GM23338 (cell line): ENCODE data around the gene FAM98A. TPM values are rescaled to one million over a fixed set of nuclear protein-coding genes. Genes with fewer than 3 reads are reported as not detected.

Source experiments
- ATAC-seq: fragments of 200-7000 bp; cut with Tn5 transposase; 3 replicates; pipeline ENCODE4 v1.9.1; 2020
- DNase-seq: peaks from one replicate; pipeline ENCODE4 v3.0.0-alpha.2; 2015; ENCODE audit warnings: low spot score
- H2AFZ ChIP-seq: fragments of 200-600 bp; sonication (generic); 2 replicates; pipeline ENCODE4 v1.8.0; 2016; ENCODE audit warnings: antibody characterized with exemption, mild to moderate bottlenecking, moderate library complexity
- H3F3A ChIP-seq: fragments of 200-600 bp; sonication (generic); replicated peaks from 2 replicates; pipeline ENCODE4 v1.8.0; 2017; ENCODE audit warnings: antibody characterized with exemption, mixed run types, low read depth
- H3K27ac ChIP-seq: fragments of 200-600 bp; sonication (generic); 2 replicates; pipeline ENCODE4 v1.6.1; 2016; ENCODE audit warnings: low read depth
- H3K27me3 ChIP-seq: fragments of 200-600 bp; sonication (generic); 2 replicates; pipeline ENCODE4 v1.8.0; 2016; ENCODE audit warnings: mild to moderate bottlenecking, mixed run types, moderate library complexity; ENCODE audit not compliant: insufficient read depth
- H3K36me3 ChIP-seq: fragments of 200-600 bp; sonication (generic); 2 replicates; pipeline ENCODE4 v1.8.0; 2016; ENCODE audit warnings: mild to moderate bottlenecking; ENCODE audit not compliant: insufficient read depth
- H3K4me1 ChIP-seq: fragments of 200-600 bp; sonication (generic); 2 replicates; pipeline ENCODE4 v1.8.0; 2016; ENCODE audit warnings: mild to moderate bottlenecking, moderate library complexity; ENCODE audit not compliant: insufficient read depth
- H3K4me2 ChIP-seq: fragments of 200-600 bp; sonication (generic); 2 replicates; pipeline ENCODE4 v1.7.1; 2017; ENCODE audit warnings: mixed run types
- H3K4me3 ChIP-seq: fragments of 200-600 bp; sonication (generic); 2 replicates; pipeline ENCODE4 v1.6.1; 2016; ENCODE audit warnings: mixed run types
- H3K79me2 ChIP-seq: fragments of 200-600 bp; sonication (generic); replicated peaks from 2 replicates; pipeline ENCODE4 v1.8.0; 2017; ENCODE audit warnings: mild to moderate bottlenecking; ENCODE audit not compliant: insufficient read depth
- H3K9me2 ChIP-seq: fragments of 200-600 bp; sonication (generic); 2 replicates; pipeline ENCODE4 v1.8.0; 2017; ENCODE audit not compliant: insufficient read depth
- H4K20me1 ChIP-seq: fragments of 200-600 bp; sonication (generic); replicated peaks from 2 replicates; pipeline ENCODE4 v1.8.0; 2017; ENCODE audit warnings: mild to moderate bottlenecking; ENCODE audit not compliant: insufficient read depth
- H3K27ac Mint-ChIP-seq: 2 replicates; pipeline ENCODE4 v1.8.0; 2020; ENCODE audit warnings: inconsistent platforms, mild to moderate bottlenecking, moderate library complexity, mixed read lengths
- H3K27me3 Mint-ChIP-seq: 3 replicates; pipeline ENCODE4 v1.8.0; 2022; ENCODE audit warnings: low read depth, mild to moderate bottlenecking, moderate library complexity, mixed read lengths, inconsistent platforms; ENCODE audit not compliant: insufficient read depth, poor library complexity
- H3K36me3 Mint-ChIP-seq: 3 replicates; pipeline ENCODE4 v1.8.0; 2021; ENCODE audit warnings: low read depth, mild to moderate bottlenecking, inconsistent platforms, moderate library complexity, mixed read lengths
- H3K4me1 Mint-ChIP-seq: 3 replicates; pipeline ENCODE4 v1.8.0; 2020; ENCODE audit warnings: mild to moderate bottlenecking, inconsistent platforms, mixed read lengths
- H3K4me3 Mint-ChIP-seq: 3 replicates; pipeline ENCODE4 v1.8.0; 2021; ENCODE audit warnings: moderate library complexity, mild to moderate bottlenecking, inconsistent platforms, mixed read lengths
- H3K9me3 Mint-ChIP-seq: 3 replicates; pipeline ENCODE4 v1.8.0; 2020; ENCODE audit warnings: moderate library complexity, mild to moderate bottlenecking, inconsistent platforms, mixed read lengths
- CREB1 ChIP-seq: fragments of 250-450 bp; sonication (Bioruptor Pico); IDR thresholded peaks from 2 replicates; pipeline ENCODE4 v1.5.0; 2020; ENCODE audit warnings: low read depth, mild to moderate bottlenecking, moderate library complexity
- EZH2phosphoT487 ChIP-seq: fragments of 200-600 bp; sonication (generic); IDR thresholded peaks from one replicate; pipeline ENCODE4 v1.8.1; 2018; ENCODE audit warnings: antibody characterized with exemption; ENCODE audit not compliant: unreplicated experiment
- JUNB ChIP-seq: IDR thresholded peaks from one replicate; pipeline ENCODE4 v1.6.1; 2016; ENCODE audit warnings: antibody characterized with exemption; ENCODE audit not compliant: unreplicated experiment
- NANOG ChIP-seq: IDR thresholded peaks from 2 replicates; pipeline ENCODE4 v1.6.1; 2016; ENCODE audit warnings: antibody characterized with exemption, borderline replicate concordance
- POLR2AphosphoS5 ChIP-seq: IDR thresholded peaks from 2 replicates; pipeline ENCODE4 v1.6.1; 2016; ENCODE audit warnings: antibody characterized with exemption, low read depth
- REST ChIP-seq: IDR thresholded peaks from one replicate; pipeline ENCODE4 v1.6.1; 2018; ENCODE audit warnings: antibody characterized with exemption; ENCODE audit not compliant: unreplicated experiment
- STAT1 ChIP-seq: IDR thresholded peaks from one replicate; pipeline ENCODE4 v1.6.1; 2016; ENCODE audit warnings: antibody characterized with exemption; ENCODE audit not compliant: unreplicated experiment
- ZNF114 ChIP-seq: fragments of 250-450 bp; sonication (Bioruptor Pico); IDR thresholded peaks from 2 replicates; pipeline ENCODE4 v1.5.0; 2020; ENCODE audit warnings: mild to moderate bottlenecking, moderate library complexity
- ZNF331 ChIP-seq: fragments of 250-450 bp; sonication (Bioruptor Pico); IDR thresholded peaks from 2 replicates; pipeline ENCODE4 v1.5.0; 2020; ENCODE audit warnings: low read depth, mild to moderate bottlenecking, moderate library complexity
- polyA plus RNA-seq: library from polyadenylated mRNA; unstranded; fragments of >200 nt; fragmentation: Nextera tagmentation; extraction: Ambion mirVana; gene quantifications from 2 replicates; pipeline ENCODE4 v1.2.1, GENCODE V29; 2016
- total RNA-seq: library from RNA; depleted of rRNA; stranded (reverse); fragments of >200 nt; shearing (Covaris generic); gene quantifications from 2 replicates; pipeline ENCODE4 v1.2.3, GENCODE V29; 2014
- TF ChIP-seq, protein P1 (sequence below): fragments of 250-450 bp; sonication (Bioruptor Pico); IDR thresholded peaks from 2 replicates; pipeline ENCODE4 v1.5.0; 2020; ENCODE audit warnings: mild to moderate bottlenecking, moderate library complexity
- TF ChIP-seq, protein P2 (sequence below): IDR thresholded peaks from 2 replicates; pipeline ENCODE4 v1.6.1; 2016; ENCODE audit warnings: antibody characterized with exemption

Gene FAM98A
- total and polyA plus RNA-seq, 2 experiments from 2014 or later: 68.6 to 149 TPM

DNA sequence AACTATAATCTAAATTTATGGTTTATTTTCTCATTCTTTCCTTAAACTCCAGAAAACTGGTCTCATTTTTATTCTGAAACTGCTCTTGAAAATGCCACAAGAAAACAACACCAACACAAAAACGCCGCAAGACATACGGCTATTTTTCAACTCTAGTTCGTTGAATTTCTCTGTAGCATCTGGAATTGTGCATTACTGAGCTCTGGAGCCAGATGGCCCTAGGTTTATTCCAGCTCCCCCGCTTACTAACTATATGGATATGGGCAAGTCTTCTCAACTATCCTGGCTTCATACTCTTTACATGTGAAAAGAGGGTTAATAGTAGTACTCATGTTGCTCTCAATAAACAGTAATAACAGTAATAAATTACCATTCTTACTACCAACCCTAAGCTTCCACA is 19.9 kb downstream of the FAM98A start:
- ATAC-seq (no peak), DNase-seq (no peak)
- Histone ChIP-seq H3K36me3 (no peaks in the 10 kb centered on the region), H2AFZ (no peak overlapping the region), H3K27me3 (no peaks in the 10 kb centered on the region), H3K79me2 (peaks cover 11% of the 10 kb centered on the region), H3K4me2 (no peak overlapping the region), H3K4me1 (peaks cover 47% of the 10 kb centered on the region), H3K9me2 (no peaks in the 10 kb centered on the region), H3F3A (no peaks in the 10 kb centered on the region), H3K4me3 (no peak overlapping the region), H4K20me1 (no peaks in the 10 kb centered on the region), H3K27ac (no peak overlapping the region; the same call in 1 of the 2 replicates)
- H3K27ac Mint-ChIP-seq: peak overlapping the region; percentile 25; the same call in 1 of the 2 replicates
- peaks cover 47% of the 10 kb centered on the region for H3K4me1 Mint-ChIP-seq
- peaks cover 6% of the 10 kb centered on the region for H3K27me3 Mint-ChIP-seq
- H3K4me3 Mint-ChIP-seq: no peak overlapping the region
- TF ChIP-seq, protein P1, sequence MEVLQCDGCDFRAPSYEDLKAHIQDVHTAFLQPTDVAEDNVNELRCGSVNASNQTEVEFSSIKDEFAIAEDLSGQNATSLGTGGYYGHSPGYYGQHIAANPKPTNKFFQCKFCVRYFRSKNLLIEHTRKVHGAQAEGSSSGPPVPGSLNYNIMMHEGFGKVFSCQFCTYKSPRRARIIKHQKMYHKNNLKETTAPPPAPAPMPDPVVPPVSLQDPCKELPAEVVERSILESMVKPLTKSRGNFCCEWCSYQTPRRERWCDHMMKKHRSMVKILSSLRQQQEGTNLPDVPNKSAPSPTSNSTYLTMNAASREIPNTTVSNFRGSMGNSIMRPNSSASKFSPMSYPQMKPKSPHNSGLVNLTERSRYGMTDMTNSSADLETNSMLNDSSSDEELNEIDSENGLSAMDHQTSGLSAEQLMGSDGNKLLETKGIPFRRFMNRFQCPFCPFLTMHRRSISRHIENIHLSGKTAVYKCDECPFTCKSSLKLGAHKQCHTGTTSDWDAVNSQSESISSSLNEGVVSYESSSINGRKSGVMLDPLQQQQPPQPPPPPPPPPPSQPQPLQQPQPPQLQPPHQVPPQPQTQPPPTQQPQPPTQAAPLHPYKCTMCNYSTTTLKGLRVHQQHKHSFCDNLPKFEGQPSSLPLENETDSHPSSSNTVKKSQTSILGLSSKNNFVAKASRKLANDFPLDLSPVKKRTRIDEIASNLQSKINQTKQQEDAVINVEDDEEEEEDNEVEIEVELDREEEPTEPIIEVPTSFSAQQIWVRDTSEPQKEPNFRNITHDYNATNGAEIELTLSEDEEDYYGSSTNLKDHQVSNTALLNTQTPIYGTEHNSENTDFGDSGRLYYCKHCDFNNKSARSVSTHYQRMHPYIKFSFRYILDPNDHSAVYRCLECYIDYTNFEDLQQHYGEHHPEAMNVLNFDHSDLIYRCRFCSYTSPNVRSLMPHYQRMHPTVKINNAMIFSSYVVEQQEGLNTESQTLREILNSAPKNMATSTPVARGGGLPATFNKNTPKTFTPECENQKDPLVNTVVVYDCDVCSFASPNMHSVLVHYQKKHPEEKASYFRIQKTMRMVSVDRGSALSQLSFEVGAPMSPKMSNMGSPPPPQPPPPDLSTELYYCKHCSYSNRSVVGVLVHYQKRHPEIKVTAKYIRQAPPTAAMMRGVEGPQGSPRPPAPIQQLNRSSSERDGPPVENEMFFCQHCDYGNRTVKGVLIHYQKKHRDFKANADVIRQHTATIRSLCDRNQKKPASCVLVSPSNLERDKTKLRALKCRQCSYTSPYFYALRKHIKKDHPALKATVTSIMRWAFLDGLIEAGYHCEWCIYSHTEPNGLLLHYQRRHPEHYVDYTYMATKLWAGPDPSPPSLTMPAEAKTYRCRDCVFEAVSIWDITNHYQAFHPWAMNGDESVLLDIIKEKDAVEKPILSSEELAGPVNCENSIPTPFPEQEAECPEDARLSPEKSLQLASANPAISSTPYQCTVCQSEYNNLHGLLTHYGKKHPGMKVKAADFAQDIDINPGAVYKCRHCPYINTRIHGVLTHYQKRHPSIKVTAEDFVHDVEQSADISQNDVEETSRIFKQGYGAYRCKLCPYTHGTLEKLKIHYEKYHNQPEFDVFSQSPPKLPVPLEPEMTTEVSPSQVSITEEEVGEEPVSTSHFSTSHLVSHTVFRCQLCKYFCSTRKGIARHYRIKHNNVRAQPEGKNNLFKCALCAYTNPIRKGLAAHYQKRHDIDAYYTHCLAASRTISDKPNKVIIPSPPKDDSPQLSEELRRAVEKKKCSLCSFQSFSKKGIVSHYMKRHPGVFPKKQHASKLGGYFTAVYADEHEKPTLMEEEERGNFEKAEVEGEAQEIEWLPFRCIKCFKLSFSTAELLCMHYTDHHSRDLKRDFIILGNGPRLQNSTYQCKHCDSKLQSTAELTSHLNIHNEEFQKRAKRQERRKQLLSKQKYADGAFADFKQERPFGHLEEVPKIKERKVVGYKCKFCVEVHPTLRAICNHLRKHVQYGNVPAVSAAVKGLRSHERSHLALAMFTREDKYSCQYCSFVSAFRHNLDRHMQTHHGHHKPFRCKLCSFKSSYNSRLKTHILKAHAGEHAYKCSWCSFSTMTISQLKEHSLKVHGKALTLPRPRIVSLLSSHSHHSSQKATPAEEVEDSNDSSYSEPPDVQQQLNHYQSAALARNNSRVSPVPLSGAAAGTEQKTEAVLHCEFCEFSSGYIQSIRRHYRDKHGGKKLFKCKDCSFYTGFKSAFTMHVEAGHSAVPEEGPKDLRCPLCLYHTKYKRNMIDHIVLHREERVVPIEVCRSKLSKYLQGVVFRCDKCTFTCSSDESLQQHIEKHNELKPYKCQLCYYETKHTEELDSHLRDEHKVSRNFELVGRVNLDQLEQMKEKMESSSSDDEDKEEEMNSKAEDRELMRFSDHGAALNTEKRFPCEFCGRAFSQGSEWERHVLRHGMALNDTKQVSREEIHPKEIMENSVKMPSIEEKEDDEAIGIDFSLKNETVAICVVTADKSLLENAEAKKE: no peak
- H3K9me3 Mint-ChIP-seq: no peaks in the 10 kb centered on the region
- peaks cover 12% of the 10 kb centered on the region; the same call in 2 of the 3 replicates for H3K36me3 Mint-ChIP-seq

GRCh38 chr2:33577668-33578067 is 21.4 kb downstream of the FAM98A start:
- Histone ChIP-seq H3K79me2 (peaks cover 11% of the 10 kb centered on the region), H3K9me2 (no peaks in the 10 kb centered on the region), H2AFZ (no peak overlapping the region), H3K27me3 (no peaks in the 10 kb centered on the region), H3K4me2 (peak overlapping the region; percentile 4), H3K36me3 (no peaks in the 10 kb centered on the region), H3K4me3 (no peak overlapping the region), H3F3A (no peaks in the 10 kb centered on the region), H3K4me1 (peaks cover 37% of the 10 kb centered on the region), H4K20me1 (no peaks in the 10 kb centered on the region), H3K27ac (peak overlapping the region; percentile 5; the same call in 1 of the 2 replicates)
- H3K36me3 Mint-ChIP-seq: peaks cover 9% of the 10 kb centered on the region; the same call in 2 of the 3 replicates
- H3K27me3 Mint-ChIP-seq: peaks cover 6% of the 10 kb centered on the region
- no peaks in the 10 kb centered on the region for H3K9me3 Mint-ChIP-seq
- no peak overlapping the region for H3K4me3 Mint-ChIP-seq
- H3K4me1 Mint-ChIP-seq: peaks cover 43% of the 10 kb centered on the region
- H3K27ac Mint-ChIP-seq: no peak overlapping the region
- peak; percentile 18 for DNase-seq
- no peak; the same call in 2 of the 3 replicates for ATAC-seq
- TF ChIP-seq CREB1 (no peak), NANOG (no peak), EZH2phosphoT487 (no peak), POLR2AphosphoS5 (no peak), ZNF331 (CRISPR knock-in tag) (no peak), JUNB (no peak), STAT1 (no peak), ZNF114 (CRISPR knock-in tag) (no peak), REST (no peak)
- TF ChIP-seq, protein P2, sequence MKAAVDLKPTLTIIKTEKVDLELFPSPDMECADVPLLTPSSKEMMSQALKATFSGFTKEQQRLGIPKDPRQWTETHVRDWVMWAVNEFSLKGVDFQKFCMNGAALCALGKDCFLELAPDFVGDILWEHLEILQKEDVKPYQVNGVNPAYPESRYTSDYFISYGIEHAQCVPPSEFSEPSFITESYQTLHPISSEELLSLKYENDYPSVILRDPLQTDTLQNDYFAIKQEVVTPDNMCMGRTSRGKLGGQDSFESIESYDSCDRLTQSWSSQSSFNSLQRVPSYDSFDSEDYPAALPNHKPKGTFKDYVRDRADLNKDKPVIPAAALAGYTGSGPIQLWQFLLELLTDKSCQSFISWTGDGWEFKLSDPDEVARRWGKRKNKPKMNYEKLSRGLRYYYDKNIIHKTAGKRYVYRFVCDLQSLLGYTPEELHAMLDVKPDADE: no peak
